Measurements from ENCODE around the gene BRK1.
A peak's percentile ranks its signal among the peaks of the same experiment; 100 is the strongest.
"Not testable (repeated sequence)": the region's sequence is repeated elsewhere in the genome, so short reads cannot be mapped to it uniquely, and the experiment has no call there.

The BRK1 gene

DNA sequence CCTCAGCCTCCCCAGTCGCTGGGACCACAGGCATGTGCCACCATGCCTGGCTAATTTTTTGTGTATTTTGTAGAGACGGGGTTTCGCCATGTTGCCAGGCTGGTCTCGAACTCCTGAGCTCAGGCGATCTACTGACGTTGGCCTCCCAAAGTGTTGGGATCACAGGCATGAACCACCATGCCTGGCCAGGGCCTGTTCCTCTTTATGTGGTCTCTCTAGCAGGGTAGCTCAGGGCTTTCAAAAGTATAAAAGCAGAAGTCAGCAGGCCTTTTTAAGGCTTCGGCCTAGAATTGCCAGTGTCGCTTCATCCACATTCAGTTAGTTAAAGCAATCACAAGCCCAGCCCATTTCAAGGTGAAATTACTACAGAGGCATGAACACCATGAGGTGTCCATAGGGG, 33.8 kb downstream of the BRK1 start:
- no peak for DNase-seq

DNA sequence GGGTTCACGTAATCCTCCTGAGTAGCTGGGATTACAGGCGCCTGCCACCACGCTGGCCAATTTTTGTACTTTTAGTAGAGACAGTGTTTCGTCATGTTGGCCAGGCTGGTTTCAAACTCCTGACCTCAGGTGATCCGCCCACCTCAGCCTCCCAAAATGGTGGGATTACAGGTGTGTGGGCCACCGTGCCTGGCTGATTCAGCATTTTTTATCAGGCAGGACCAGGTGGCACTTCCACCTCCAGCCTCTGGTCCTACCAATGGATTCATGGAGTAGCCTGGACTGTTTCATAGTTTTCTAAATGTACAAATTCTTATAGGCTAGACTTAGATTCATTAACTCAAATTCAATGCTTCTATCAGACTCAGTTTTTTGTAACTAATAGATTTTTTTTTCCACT, 35.5 kb downstream of the BRK1 start:
- no peak for DNase-seq

DNA sequence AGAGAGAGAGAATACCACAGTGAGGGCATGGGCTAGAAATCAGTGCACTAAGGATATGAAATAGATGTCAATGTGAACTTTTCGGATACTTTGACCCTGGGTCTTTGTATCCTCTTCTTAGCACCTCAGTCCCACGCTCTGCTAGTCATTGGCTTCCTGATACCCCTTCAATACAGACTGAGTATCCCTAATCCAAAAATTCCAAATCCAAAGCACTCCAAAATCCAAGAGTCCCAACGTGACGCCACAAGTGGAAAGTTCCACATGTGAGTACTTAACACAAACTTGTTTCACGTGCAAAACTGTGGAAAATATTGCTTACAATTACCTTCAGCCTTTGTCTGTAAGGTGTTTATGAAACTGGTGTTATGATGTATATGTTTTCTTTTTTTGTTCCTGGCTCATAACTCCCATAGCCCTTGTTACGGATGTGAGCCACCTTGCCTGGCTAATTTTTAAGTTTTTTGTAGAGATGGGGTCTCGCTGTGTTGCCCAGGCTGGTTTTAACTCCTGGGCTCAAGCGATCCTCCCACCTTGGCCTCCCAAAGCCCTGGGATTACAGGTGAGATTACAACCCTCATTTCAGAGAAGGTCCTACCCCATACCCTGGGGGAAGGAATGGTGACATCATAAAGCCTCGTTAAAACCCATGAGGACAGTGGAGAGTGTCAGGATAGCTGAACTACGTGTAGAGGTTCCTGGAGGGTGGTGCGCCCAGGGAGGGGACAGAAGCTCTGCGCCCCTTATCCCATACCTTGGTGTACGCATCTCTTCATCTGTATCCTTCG, 39.1 kb downstream of the BRK1 start:
- no peak for DNase-seq

DNA sequence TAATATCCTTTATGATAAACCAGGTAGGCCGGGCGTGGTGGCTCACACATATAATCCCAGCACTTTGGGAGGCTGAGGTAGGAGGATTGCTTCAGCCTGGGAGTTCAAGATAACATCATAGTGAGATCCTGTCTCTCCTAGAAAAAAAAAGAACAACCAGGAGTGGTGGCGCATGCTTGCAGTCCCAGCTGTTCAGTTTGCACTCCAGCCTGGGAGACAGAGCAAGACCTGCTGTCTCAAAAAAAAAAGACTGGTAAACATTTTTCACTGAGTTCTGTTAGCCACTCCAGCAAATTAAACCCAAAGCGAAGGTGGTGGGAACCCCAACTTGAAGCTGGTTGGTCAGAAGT, 39.6 kb downstream of the BRK1 start:
- DNase-seq: no peak

DNA sequence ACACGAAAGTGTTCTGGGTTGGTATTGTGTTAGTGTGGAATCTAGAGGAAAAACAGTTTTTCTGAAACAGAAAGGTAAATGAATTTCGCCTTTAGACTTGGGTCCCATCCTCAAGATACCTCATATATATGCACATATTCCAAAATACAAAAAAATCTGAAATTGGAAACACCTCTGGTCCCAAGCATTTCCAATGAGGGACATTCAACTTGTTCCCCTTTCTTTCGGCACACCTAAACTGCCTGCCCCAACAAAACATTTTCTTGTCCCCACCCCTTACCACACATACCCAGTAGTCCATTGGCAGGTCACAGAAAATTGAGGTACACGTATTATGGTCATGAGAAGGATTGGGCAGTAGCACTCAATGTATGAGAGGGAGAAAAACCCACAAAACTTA, 40.2 kb downstream of the BRK1 start:
- DNase-seq: no peak

DNA sequence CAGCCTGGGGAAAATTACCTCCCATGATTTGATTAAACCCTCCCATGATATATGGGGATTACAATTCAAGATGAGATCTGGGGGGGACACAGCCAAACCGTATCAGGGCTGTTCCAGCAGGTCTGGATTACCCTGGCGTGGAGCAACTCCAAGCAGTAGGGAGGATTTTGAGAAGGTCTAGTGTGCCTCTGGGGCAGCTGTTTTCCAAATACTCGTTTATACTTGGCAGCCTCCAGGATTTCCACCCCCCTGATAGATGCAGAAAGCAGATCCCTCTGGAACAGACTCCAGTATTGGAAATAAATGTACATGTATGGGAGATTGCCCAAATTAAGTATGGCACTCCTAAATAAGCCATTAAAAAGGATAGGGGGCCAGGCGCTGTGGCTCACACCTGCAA, 41.6 kb downstream of the BRK1 start:
- DNase-seq: no peak

DNA sequence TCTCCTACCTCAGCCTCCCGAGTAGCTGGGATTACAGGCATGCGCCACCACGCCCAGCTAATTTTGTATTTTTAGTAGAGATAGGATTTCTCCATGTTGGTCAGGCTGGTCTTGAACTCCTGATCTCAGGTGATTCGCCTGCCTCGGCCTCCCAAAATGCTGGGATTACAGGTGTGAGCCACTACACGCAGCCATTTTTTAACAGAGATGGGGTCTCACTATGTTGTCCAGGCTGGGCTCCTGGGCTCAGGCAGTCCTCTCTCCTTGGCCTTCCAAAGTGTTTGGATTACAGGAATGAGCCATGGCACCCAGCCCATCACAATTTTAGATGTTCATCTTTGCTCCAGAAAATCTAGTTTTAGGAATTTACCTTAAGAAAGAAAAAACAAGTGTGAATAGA, 43.1 kb downstream of the BRK1 start:
- not testable (repeated sequence) for DNase-seq

DNA sequence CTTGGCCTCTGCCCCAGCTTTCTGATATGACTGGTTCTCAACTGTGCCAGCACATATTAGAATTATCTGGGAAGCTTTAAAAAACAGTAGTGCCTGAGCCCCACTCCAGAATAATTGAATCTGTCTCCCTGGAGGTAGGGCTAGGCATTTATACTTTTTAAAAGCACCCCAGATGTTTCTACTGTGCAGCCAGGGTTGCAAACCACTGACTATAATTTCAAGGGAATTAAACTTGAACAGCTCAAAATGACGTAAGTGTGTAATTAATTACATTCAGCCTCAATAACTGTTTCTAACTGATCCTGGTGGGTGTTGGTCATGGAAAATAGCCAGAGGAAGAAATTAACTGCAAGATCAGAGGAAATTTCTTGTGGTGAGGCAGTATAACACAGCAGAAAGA, 44.9 kb downstream of the BRK1 start:
- DNase-seq: peak; percentile 29

DNA sequence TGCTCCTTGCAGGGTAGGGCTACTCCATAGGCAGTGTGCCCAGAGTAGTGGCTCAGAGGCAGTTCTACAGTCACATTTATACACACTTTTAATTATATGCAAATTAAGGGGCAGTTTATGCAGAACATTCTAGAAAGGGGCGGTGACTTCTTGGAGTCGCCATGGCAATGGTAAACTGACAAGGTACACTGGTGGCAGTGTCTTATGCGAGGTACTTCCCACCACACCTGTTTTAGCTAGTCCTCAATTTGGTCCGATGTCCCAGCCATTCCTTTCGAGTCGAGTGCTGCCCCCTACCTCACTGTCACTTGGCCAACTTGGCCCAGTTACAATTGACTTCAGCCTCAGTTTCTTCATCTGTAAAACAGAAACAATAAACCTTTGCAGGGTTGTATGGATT, 45.5 kb downstream of the BRK1 start:
- DNase-seq: no peak

DNA sequence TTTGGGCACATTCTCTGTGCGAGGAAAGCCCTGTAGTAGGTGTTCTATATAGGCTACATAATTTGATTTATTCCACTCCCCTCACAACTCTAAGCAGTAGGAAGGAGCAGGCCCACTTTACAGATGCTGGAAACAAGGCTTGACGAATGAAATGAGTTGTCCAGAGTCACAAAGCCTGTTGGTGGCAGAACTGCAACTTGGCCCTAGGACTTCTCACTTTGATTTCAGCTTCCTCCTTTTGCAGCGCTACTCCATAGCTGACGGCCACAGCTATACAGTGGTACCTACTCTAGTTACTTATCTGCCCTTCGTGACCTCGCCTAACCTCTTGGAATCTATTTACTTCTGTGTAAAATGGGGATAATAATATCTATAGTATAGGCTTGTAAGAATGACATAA, 46.7 kb downstream of the BRK1 start:
- no peak for DNase-seq

DNA sequence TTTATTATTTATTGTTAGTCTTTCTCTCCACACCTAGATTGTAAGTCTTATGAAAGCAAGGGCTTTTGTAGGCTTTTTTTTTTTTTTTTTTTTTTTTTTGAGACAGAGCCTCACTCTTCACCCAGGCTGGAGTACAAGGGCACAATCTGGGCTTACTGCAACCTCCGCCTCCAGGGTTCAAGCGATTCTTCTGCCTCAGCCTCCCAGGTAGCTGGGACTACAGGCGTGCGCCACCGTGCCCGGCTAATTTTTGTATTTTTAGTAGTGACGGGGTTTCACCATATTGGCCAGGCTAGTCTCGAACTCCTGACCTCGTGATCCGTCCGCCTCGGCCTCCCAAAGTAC, 48.7 kb downstream of the BRK1 start:
- DNase-seq: not testable (repeated sequence)

DNA sequence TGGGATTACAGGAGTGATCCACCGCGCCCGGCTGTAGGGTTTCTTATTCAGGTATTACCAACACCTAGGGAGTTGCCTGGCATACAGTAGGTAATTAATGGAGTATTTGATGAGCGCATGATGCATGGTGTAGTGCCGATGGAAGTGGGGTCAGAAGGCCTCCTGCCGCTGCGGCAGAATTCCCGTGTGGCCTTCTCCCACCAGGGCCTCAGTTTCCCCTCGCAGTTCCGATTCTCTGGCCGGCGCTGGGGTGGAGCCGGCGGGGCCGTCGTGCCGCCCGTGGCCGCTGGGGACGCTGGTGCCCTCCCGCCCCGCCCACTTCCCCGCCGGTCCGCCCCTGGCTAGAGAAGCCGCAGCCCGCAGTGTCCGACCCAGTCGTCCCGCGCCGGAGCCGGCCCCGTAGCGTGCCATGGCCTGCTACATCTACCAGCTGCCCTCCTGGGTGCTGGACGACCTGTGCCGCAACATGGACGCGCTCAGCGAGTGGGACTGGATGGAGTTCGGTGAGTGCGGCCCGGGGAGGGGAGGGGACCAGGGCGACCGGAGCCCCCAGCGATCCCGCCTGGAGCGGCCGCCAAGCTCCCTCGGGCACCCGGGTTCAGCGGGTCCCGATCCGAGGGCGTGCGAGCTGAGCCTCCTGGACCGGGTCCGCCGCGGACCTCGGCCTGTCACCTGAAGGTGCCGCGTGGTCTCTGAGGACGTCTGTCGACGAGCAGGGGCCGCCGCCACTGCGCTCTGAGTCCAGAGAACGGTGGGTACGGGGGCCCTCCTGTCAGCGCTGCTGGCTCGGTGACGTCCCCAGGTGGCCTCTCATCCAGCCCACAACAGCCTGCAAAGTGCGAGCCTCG, 49.3 kb downstream of the BRK1 start, which contains the start of gene IRAK2:
IRAK2 (plus strand) TSS at position 374 of the 848 bp plus-strand sequence; CDS start at position 410, 36 bp downstream.
- DNase-seq: peak; percentile 73

DNA sequence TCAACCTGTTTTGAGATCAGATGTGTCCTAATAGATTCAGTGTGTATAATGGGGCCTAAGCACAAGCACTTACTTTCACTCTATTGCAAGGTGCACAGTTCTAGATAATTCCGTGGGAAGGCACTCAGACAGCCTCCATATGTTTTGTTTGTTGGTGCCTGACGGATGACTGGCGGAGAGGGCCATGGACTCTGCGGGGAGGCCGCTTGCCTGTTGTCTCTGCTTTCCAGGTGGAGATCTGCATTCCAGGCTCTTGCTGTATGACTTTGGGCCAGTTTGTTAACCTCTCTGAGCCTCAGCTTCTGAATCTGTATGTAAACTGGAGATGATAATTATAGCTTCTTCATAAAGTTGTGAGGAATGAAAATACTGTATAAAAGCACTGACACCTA, 50.7 kb downstream of the BRK1 start:
- no peak for DNase-seq

DNA sequence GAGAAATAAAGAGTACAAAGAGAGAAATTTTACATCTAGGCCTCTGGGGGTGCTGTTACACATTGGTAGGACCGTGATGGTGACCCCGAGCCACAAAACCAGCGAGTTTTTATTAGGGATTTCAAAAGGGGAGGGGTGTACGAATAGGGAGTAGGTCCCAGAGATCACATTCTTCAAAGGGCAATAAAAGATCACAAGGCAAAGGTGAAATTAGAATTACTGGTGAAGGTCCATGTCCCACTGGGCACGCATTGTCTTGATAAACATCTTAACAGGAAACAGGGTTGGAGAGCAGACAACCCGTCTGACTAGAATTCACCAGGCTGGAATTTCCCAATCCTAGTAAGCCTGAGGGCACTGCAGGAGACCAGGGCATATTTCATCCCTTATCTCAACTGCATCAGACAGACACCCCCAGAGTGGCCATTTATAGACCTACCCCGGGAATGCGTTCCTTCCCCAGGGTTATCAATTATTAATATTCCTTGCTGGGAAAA, 53.6 kb downstream of the BRK1 start:
- no peak for DNase-seq

DNA sequence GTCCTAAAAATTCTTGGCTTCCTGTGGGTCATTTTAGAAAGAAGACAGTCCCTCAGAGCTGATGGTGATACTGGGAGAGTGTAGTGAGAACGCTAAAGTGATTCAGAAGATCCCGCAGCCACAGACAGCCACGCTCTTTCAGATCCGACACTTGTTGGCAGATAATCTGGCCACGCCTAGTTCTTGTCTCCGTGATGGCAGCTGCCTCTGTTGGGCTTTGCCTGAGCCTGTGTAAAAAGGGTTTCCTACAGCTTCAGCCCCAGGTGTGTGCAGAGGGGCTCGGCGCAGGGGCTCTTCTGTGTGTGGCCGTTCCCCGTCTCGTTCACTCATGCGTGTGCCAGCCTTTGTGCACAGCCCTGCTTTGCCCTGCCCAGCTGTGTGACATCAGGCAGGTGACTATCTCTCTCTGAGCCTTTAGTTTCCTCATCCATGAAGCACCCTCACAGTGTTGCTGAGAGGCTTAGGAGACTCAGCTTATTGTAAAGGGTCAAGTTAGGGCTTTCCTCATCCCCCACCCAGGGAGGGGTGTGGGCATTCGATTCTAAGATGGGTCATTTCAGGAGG, 55.5 kb downstream of the BRK1 start:
- no peak for DNase-seq

DNA sequence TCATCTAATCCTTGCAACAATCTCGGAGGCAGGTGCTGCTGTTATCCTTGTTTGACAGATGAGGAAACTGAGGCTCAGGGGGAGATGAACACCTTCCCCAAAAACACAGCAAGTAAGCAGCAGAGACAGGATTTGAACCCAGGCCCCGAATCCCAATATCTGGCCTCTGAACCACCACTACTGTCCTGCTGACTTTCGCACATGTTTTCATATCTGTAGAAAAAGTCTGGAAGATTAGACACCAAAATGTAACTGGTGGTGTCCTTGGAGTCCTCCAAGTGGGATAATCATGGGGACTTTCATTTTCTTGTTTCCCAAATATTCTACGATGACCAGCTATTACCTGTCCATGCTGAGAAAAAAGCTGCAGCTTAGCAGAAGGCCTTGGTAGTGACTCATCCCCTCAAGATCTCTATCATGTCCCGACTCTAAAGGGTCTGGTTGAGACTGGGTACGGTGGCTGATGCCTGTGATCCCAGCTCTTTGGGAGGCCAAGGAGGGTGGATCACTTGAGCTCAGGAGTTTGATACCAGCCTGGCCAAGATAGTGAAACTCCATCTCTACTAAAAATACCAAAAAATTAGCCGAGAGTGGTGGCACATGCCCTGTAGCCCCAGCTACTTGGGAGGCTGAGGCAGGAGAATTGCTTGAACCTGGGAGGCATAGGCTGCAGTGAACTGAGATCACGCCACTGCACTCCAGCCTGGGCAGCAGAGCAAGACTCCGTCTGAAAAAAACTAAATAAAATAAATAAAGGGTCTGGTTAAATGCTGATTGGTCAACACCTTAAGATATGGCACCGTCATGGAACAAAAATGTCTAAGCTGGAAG, 57.8 kb downstream of the BRK1 start:
- no peak for DNase-seq

DNA sequence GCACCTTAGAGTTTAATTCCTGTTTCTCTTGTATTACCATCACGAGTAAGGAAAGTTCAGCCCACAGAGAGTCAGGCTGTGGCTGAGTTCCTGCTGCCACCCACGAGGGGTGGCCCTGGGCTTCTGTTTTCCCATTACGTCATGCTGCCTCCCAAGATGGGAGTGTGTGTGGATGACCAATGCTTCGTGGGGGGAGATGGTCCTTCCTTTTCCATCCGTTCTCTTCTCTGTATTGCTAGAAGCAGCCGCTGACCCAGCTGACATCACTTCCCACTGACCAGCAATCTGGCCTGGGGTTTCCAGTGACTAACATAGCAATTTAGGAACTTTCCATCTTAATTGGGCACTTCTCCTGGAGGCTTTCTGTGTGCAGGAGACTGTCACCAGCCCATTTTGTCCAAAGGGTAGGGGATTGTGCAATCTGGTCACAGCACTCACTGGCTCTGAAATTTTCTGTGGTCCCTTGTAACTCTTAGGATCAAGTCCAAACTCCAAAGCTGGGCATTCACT, 58.5 kb downstream of the BRK1 start:
- no peak for DNase-seq

DNA sequence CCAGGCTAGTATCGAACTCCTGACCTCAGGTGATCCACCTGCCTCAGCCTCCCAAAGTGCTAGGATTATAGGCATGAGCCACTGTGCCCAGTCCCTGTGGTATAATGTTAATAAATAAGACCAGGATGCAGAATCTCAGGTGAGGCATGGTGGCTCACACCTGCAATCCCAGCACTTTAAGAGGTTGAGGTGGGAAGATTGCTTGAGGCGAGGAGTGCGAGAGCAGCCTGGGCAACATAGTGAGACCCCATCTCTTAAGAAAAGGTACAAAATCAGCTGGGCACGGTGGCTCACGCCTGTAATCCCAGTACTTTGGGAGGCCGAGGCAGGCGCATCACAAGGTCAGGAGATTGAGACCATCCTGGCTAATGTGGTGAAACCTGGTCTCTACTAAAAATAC, 59.9 kb downstream of the BRK1 start:
- DNase-seq: not testable (repeated sequence)

DNA sequence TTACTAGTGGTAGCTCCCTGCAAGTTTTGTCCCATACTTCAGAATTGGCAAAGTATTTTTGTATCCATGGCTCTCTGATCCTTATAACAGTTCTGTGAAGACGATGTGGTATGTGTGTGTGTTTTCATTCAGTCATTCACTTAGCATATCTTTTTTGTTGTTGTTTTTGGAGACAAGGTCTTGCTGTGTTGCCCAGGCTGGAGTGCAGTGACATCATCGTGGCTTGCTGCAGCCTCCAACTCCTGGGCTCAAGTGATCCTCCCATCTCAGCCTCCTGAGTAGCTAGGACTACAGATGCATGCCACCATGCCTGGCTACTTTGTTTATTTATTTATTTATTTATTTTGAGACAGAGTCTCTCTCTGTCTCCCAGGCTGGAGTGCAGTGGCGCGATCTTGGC, 60.7 kb downstream of the BRK1 start:
- DNase-seq: not testable (repeated sequence)
